Measurements from ENCODE around the gene GCN1. TPM values are rescaled to one million over a fixed set of nuclear protein-coding genes. Genes with fewer than 3 reads are reported as not detected.
"Not testable (repeated sequence)": the region's sequence is repeated elsewhere in the genome, so short reads cannot be mapped to it uniquely, and the experiment has no call there.

GCN1 gene
- total RNA-seq, 6 experiments from 2014 or later: 29.9 to 62.8 (median 39.4) TPM

DNA sequence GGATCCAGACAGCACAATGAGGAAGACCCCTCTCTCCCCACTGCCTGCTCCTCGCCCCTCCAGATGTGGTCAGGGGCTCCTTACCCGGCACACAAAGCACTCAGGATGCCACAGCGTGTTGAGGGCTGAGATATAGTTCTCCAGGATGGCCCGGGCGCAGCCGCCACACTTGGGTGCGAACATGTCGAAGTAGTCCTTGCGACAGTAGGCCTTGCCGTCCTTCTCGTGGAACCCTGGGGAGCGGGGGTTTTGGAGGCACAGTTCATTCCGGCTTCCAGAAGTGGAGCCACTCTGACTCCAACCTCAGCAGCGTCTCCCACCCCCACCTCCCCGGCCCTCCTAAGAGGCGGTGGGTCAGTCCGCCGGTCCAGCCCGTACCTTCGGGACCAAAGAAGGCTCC, 19.2 kb upstream of the GCN1 start:
- TF ChIP-seq POLR2A (IDR thresholded peaks at IDR 0.05): no peak
- TF ChIP-seq, protein P1, sequence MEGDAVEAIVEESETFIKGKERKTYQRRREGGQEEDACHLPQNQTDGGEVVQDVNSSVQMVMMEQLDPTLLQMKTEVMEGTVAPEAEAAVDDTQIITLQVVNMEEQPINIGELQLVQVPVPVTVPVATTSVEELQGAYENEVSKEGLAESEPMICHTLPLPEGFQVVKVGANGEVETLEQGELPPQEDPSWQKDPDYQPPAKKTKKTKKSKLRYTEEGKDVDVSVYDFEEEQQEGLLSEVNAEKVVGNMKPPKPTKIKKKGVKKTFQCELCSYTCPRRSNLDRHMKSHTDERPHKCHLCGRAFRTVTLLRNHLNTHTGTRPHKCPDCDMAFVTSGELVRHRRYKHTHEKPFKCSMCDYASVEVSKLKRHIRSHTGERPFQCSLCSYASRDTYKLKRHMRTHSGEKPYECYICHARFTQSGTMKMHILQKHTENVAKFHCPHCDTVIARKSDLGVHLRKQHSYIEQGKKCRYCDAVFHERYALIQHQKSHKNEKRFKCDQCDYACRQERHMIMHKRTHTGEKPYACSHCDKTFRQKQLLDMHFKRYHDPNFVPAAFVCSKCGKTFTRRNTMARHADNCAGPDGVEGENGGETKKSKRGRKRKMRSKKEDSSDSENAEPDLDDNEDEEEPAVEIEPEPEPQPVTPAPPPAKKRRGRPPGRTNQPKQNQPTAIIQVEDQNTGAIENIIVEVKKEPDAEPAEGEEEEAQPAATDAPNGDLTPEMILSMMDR (IDR thresholded peaks at IDR 0.05): no peak
- Histone ChIP-seq H3K4me3 (no peak overlapping the region), H3K27me3 (no peaks in the 10 kb centered on the region), H3K36me3 (peaks cover 0 to 47% (median 18%) of the 10 kb centered on the region in 4 donors), H3K9me3 (no peaks in the 10 kb centered on the region), H3K27ac (no peak overlapping the region), H3K4me1 (no peaks in the 10 kb centered on the region)
- intact Hi-C loops (cut with DNase I): no loop called here
- DNase-seq (no peak), ATAC-seq (no peak)
- WGBS (ENCODE audit: insufficient coverage, low coverage, low lambda C conversion rate, missing lambda C conversion rate): no CpG with 5 or more reads among the region's 20 CpGs

DNA sequence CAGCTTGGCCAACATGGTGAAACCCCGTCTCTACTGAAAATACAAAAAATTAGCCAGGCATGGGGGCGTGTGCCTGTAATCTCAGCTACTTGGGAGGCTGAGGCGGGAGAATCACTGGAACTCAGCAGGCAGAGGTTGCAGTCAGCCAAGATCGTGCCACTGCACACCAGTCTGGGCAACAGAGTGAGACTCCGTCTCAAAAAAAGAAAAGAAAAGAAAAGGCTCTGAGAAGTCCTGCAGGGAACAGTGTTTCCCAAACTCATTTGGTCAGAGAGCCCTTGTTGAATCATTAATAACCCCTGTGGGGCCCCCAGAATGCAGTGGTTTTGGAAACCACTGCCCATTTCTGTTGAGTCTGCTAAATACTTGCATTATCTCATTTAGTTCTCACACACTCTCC, 18.7 kb upstream of the GCN1 start:
- DNase-seq; H3K4me3 ChIP-seq; H3K9me3 ChIP-seq; H3K27ac ChIP-seq; ATAC-seq; H3K27me3 ChIP-seq; H3K4me1 ChIP-seq; intact Hi-C loops (cut with DNase I): not testable (repeated sequence)
- H3K36me3 ChIP-seq: peaks cover 0 to 44% (median 16%) of the 10 kb centered on the region in 4 donors
- 81% methylated on average over 3 of the region's 5 CpGs for WGBS (ENCODE audit: insufficient coverage, low coverage, low lambda C conversion rate, missing lambda C conversion rate)

DNA sequence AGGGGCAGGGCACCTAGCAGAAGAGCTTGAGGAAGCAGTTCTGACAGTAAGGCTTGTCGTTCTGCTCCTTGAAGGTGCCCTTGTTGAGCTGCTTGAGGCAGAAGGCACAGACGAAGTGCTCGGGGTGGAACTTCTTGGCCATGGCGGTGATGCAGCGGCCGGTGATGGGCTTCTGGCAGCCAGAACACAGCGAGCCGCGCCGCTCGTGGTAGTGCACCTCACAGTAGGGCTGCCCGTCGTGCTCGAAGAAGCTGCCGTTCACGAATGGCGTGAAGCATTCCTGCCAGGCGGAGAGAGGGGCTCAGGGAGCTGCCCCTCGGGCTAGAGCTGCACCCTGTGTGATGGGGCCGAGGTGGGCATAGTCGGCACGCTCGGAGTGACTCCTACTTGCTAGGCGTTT, 17.8 kb upstream of the GCN1 start:
- Histone ChIP-seq H3K27me3 (no peaks in the 10 kb centered on the region), H3K4me3 (no peak overlapping the region), H3K27ac (no peak overlapping the region), H3K4me1 (peaks cover 0 to under 1% (median 0%) of the 10 kb centered on the region in 4 donors), H3K9me3 (no peaks in the 10 kb centered on the region), H3K36me3 (peaks cover 0 to 44% (median 16%) of the 10 kb centered on the region in 4 donors)
- WGBS (ENCODE audit: insufficient coverage, low coverage, low lambda C conversion rate, missing lambda C conversion rate): 100% methylated on average over 4 of the region's 24 CpGs
- ATAC-seq (no peak), DNase-seq (no peak)
- no peak for TF ChIP-seq POLR2A (IDR thresholded peaks at IDR 0.05)
- TF ChIP-seq, protein P1 (IDR thresholded peaks at IDR 0.05): no peak
- intact Hi-C loops (cut with DNase I): no loop called here

DNA sequence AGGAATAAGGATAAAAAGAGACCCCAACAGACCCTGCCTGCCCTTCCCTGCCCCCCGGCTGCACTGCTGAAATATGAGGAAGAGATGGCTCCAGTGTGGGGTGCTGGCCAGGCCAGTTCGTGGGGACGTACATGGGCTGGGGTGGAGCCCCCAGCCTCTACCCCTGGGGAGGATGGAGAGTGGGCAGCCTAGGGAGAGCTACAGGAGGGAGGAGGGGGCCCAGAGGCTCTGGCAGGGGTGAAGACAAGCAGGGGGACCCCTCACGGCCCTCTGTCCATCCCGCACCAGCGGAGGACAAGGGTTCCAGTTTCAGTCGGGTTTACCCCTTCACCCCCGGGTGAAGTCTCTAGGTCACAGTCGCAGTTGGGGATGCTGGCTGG, 17.4 kb upstream of the GCN1 start:
- ATAC-seq (no peak), DNase-seq (no peak)
- Histone ChIP-seq H3K36me3 (peaks cover 0 to 44% (median 16%) of the 10 kb centered on the region in 4 donors), H3K27me3 (no peaks in the 10 kb centered on the region), H3K27ac (no peak overlapping the region), H3K9me3 (no peaks in the 10 kb centered on the region), H3K4me3 (no peak overlapping the region), H3K4me1 (peaks cover 0 to 5% (median 0%) of the 10 kb centered on the region in 4 donors)
- intact Hi-C loops (cut with DNase I): no loop called here
- TF ChIP-seq, protein P1 (IDR thresholded peaks at IDR 0.05): no peak
- TF ChIP-seq POLR2A (IDR thresholded peaks at IDR 0.05): no peak
- WGBS (ENCODE audit: insufficient coverage, low coverage, low lambda C conversion rate, missing lambda C conversion rate): 40% methylated on average over 1 of the region's 9 CpGs

DNA sequence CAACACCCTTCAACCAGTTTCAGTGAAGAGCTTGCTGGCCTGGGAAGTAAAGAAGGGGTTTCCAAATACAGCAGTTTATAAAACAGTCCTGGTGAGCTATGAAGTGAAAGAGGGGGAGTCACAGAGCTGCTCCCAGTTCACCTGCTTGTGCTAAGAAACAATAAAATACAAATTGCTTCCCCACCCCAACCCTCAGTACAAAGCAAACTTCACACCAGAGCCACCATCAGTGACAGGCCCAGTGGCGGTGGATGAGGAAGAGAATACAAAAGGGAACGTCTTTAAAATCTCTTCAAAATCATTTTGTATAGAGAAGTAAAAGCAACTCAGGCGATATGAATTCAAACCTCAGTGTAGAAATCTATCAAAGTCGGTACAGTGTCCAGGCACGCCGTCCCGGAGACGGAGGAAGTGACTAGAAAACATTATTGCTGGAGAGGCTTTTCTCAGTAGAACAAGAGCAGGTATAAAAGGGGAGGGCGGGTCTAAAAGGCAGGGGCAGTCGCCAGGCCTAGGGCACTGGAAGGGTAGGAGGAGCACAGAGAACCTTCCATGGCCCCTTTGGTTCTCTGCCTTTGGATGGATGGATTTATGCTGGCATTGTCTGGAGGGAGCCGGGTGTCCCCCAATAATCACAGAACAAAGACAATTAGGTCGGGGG, 16.9 kb upstream of the GCN1 start:
- no peak for ATAC-seq
- WGBS (ENCODE audit: insufficient coverage, low coverage, low lambda C conversion rate, missing lambda C conversion rate): 80% methylated on average over 10 of the region's 12 CpGs
- peaks cover 0 to 44% (median 16%) of the 10 kb centered on the region in 4 donors for H3K36me3 ChIP-seq

More for the DNA sequence above, 16.9 kb upstream of the GCN1 start:
- H3K27ac ChIP-seq: no peak overlapping the region
- peaks cover 0 to 10% (median 0%) of the 10 kb centered on the region in 4 donors for H3K4me1 ChIP-seq
- H3K4me3 ChIP-seq: no peak overlapping the region
- no peaks in the 10 kb centered on the region for H3K9me3 ChIP-seq
- H3K27me3 ChIP-seq: no peaks in the 10 kb centered on the region
- TF ChIP-seq, protein P1 (IDR thresholded peaks at IDR 0.05): no peak
- no peak for TF ChIP-seq POLR2A (IDR thresholded peaks at IDR 0.05)
- no peak for DNase-seq
- intact Hi-C loops (cut with DNase I): no loop called here
